Measurements from ENCODE around the gene CNTN4. TPM values are rescaled to one million over a fixed set of nuclear protein-coding genes. Genes with fewer than 3 reads are reported as not detected.

CNTN4 gene
- total and polyA plus RNA-seq, 2 of the 8 experiments (the other 6 are each of a cell fraction or from before 2014, with no cell fraction given): 0.41 to 2.2 TPM

- no peak for DNase-seq (ENCODE audit: low read depth in 1 of 2, low spot score in 2 of 2)
- H3K56ac ChIP-seq (replicated peaks; ENCODE audit: insufficient read length, low read depth, low read length): no peak overlapping the region
- WGBS, 2 experiments (ENCODE audit: extremely low coverage in 1 of 2, insufficient coverage in 1 of 2, insufficient read length in 1 of 2, insufficient replicate concordance in 2 of 2, low coverage in 1 of 2, low lambda C conversion rate in 2 of 2, missing lambda C conversion rate in 1 of 2): 75% methylated on average over 1 of the region's 1 CpG; no CpG with 5 or more reads in 1 of the 2 experiments
Observed at GRCh38 chr3:2713923-2714322, 615.3 kb downstream of the CNTN4 start.

More at GRCh38 chr3:2713923-2714322, 615.3 kb downstream of the CNTN4 start:
- Histone ChIP-seq H4K91ac (replicated peaks; ENCODE audit: insufficient read length, low read length) (no peak overlapping the region), H2AK5ac (ENCODE audit: low read depth, low read length) (no peak overlapping the region), H2BK120ac (replicated peaks; ENCODE audit: low read depth, low read length) (no peak overlapping the region), H3K9me3 (ENCODE audit: insufficient read depth in 2 of 2, low read depth in 1 of 2, low read length in 1 of 2) (no peaks in the 10 kb centered on the region), H3K4me2 (ENCODE audit: insufficient read depth in 1 of 2, low read depth in 2 of 2, low read length in 2 of 2) (no peak overlapping the region), H3K79me1 (ENCODE audit: low read depth, low read length) (no peaks in the 10 kb centered on the region), H4K5ac (ENCODE audit: insufficient read length, low read depth, low read length) (no peak overlapping the region), H3K18ac (ENCODE audit: extremely low read depth, low read length) (no peak overlapping the region), H3K4ac (replicated peaks; ENCODE audit: insufficient read length, low read depth, low read length) (no peak overlapping the region), H2BK15ac (ENCODE audit: low read length) (no peak overlapping the region), H3K27ac (ENCODE audit: low read depth, low read length) (no peak overlapping the region), H3K23me2 (ENCODE audit: low read depth, low read length) (no peaks in the 10 kb centered on the region), H3K4me1 (replicated peaks in 1 of 4; ENCODE audit: control insufficient read depth in 3 of 4, insufficient read depth in 4 of 4, low read length in 3 of 4) (no peaks in the 10 kb centered on the region), H3K9ac (replicated peaks in 1 of 4; ENCODE audit: extremely low read depth in 1 of 4, low read depth in 3 of 4, low read length in 3 of 4) (no peak overlapping the region), H3K27me3 (replicated peaks in 1 of 4; ENCODE audit: control insufficient read depth in 3 of 4, extremely low read depth in 1 of 4, insufficient read depth in 3 of 4, low read length in 3 of 4) (no peaks in the 10 kb centered on the region), H3K23ac (ENCODE audit: insufficient read length) (no peak overlapping the region), H2BK5ac (ENCODE audit: low read depth, low read length) (no peak overlapping the region), H4K20me1 (replicated peaks in 1 of 2; ENCODE audit: control insufficient read depth in 1 of 2, insufficient read depth in 2 of 2, low read length in 2 of 2) (no peaks in the 10 kb centered on the region), H2BK20ac (ENCODE audit: low read length) (no peak overlapping the region), H2AFZ (ENCODE audit: low read length) (no peak overlapping the region), H4K8ac (ENCODE audit: extremely low read depth, insufficient read depth, low read length) (no peak overlapping the region), H3K4me3 (ENCODE audit: extremely low read depth in 1 of 4, insufficient read depth in 2 of 4, low read depth in 3 of 4, low read length in 4 of 4) (no peak overlapping the region), H3K14ac (ENCODE audit: insufficient read length) (no peak overlapping the region), H3K36me3 (ENCODE audit: control insufficient read depth in 2 of 4, insufficient read depth in 4 of 4, low read length in 3 of 4) (no peaks in the 10 kb centered on the region), H2BK12ac (ENCODE audit: low read depth, low read length) (no peak overlapping the region), H3K79me2 (ENCODE audit: control insufficient read depth in 1 of 2, insufficient read depth in 2 of 2, low read length in 2 of 2) (no peaks in the 10 kb centered on the region)
- CTCF ChIA-PET (ENCODE audit: partially characterized antibody): interaction anchor here (0.5 to 3.6 kb wide), 24 partner anchors 10 to 618 kb away, joined by 3 to 20 read pairs (median 5); no protein-coding TSS in a partner anchor
- FAIRE-seq: no peak
- POLR2A ChIA-PET (ENCODE audit: partially characterized antibody): no interaction called here
- TF ChIP-seq CTCF (IDR thresholded peaks at IDR 0.05; ENCODE audit: control extremely low read depth in 1 of 3, insufficient read depth in 1 of 3, low read depth in 1 of 3, low read length in 3 of 3) (peak in 1 of 3 experiments; percentile 38; a peak in 2 of 4 replicates), JUND (IDR thresholded peaks at IDR 0.05; ENCODE audit: low read length) (0 out of 2 replicates have a peak, but pooled peaks have one; percentile 8), RAD21 (IDR thresholded peaks at IDR 0.05 in 1 of 2, conservative IDR thresholded peaks at IDR 0.05 in 1 of 2; ENCODE audit: low read depth in 2 of 2, low read length in 2 of 2) (peak; percentile 19 to 26; a peak in 2 of 4 replicates), EGR1 (IDR thresholded peaks at IDR 0.05; ENCODE audit: borderline replicate concordance, low read depth, low read length) (no peak), JUN (IDR thresholded peaks at IDR 0.05; ENCODE audit: low read depth, low read length) (no peak), FOSL1 (IDR thresholded peaks at IDR 0.05; ENCODE audit: insufficient read depth, low read depth, low read length) (no peak), CHD2 (IDR thresholded peaks at IDR 0.05; ENCODE audit: low read length) (no peak), GABPA (IDR thresholded peaks at IDR 0.05; ENCODE audit: borderline replicate concordance, insufficient read depth, low read length) (no peak), CREB1 (IDR thresholded peaks at IDR 0.05) (no peak), RBBP5 (IDR thresholded peaks at IDR 0.05; ENCODE audit: borderline replicate concordance, low read depth, low read length) (no peak)
